K562 (cell line): ENCODE measurements around the gene DOCK4. TPM values are rescaled to one million over a fixed set of nuclear protein-coding genes. Genes with fewer than 3 reads are reported as not detected.

ENCODE experiments used
- BRF2 ChIP-seq: IDR thresholded peaks from 3 replicates; pipeline ENCODE4 v1.6.1; 2011; ENCODE audit warnings: borderline replicate concordance, mild to moderate bottlenecking; ENCODE audit not compliant: insufficient read length, insufficient read depth
- HBP1 ChIP-seq: fragments of 450-650 bp; formaldehyde crosslinking; IDR thresholded peaks from 2 replicates; pipeline ENCODE4 v1.4.0; 2022; ENCODE audit warnings: missing genetic modification characterization
- HMG20A ChIP-seq: fragments of 450-650 bp; formaldehyde crosslinking; conservative IDR thresholded peaks from 2 replicates; pipeline ENCODE4 v1.4.0; 2020; ENCODE audit warnings: mild to moderate bottlenecking, mixed read lengths
- KAT7 ChIP-seq: sonication (generic); formaldehyde crosslinking; IDR thresholded peaks from 2 replicates; pipeline ENCODE4 v1.8.0; 2022; ENCODE audit warnings: missing genetic modification reagents, mild to moderate bottlenecking, borderline replicate concordance
- PHF20 ChIP-seq: fragments of 450-650 bp; IDR thresholded peaks from 2 replicates; pipeline ENCODE4 v1.6.1; 2018; ENCODE audit not compliant: partially characterized antibody
- SFPQ ChIP-seq: fragments of 200-400 bp; formaldehyde crosslinking; IDR thresholded peaks from 2 replicates; pipeline ENCODE4 v1.6.1; 2017; ENCODE audit warnings: mild to moderate bottlenecking, low read depth, low read length, moderate library complexity
- SIN3B ChIP-seq: fragments of 450-650 bp; IDR thresholded peaks from 2 replicates; pipeline ENCODE4 v1.6.1; 2017; ENCODE audit warnings: low read depth, mild to moderate bottlenecking, moderate library complexity
- SNRNP70 ChIP-seq: fragments of 200-400 bp; formaldehyde crosslinking; optimal IDR thresholded peaks from 2 replicates; pipeline ENCODE3; 2017; ENCODE audit warnings: low read depth, low read length
- SP1 ChIP-seq: sonication (generic); formaldehyde crosslinking; IDR thresholded peaks from 2 replicates; pipeline ENCODE4 v1.8.1; 2022; ENCODE audit warnings: mild to moderate bottlenecking, missing genetic modification reagents
- TCF7L2 ChIP-seq: fragments of 150-350 bp; IDR thresholded peaks from 2 replicates; pipeline ENCODE4 v1.6.1; 2016; ENCODE audit warnings: low read depth, mild to moderate bottlenecking, low read length, moderate library complexity
- THRAP3 ChIP-seq: fragments of 450-650 bp; IDR thresholded peaks from 2 replicates; pipeline ENCODE4 v1.6.1; 2016; ENCODE audit warnings: mild to moderate bottlenecking, inconsistent platforms, borderline replicate concordance
- YBX1 ChIP-seq: fragments of 450-650 bp; IDR thresholded peaks from 2 replicates; pipeline ENCODE4 v1.7.1; 2016; ENCODE audit warnings: mild to moderate bottlenecking
- ZC3H11A ChIP-seq: IDR thresholded peaks from 2 replicates; pipeline ENCODE4 v1.6.1; 2012; ENCODE audit warnings: low read depth, low read length, improper control_type of control experiment
- ZNF277 ChIP-seq: fragments of 250-450 bp; sonication (Bioruptor Pico); IDR thresholded peaks from 2 replicates; pipeline ENCODE4 v1.8.0; 2022; ENCODE audit warnings: inconsistent platforms, mild to moderate bottlenecking, moderate library complexity, borderline replicate concordance
- ZNF354B ChIP-seq: fragments of 250-450 bp; sonication (Bioruptor Pico); IDR thresholded peaks from 2 replicates; pipeline ENCODE4 v1.4.0; 2020
- polyA plus RNA-seq, 8 experiments: library from polyadenylated mRNA; depleted of rRNA in 4 of 8; stranded (reverse) in 5 of 8; unstranded in 3 of 8; fragments of >200 nt; fragmentation: Nextera tagmentation in 2 of 8; fragmentation: Illumina TruSeq in 1 of 8; extraction: Ambion mirVana in 2 of 8; extraction: Trizol in 1 of 8; gene quantifications; 2 replicates each; pipeline versions ENCODE4 v1.2.1 to v1.2.3, GENCODE V29; 2011 to 2014; ENCODE audit warnings: inconsistent platforms in 1 of 8, missing spikeins in 1 of 8
- total RNA-seq, 7 experiments: library from RNA; depleted of rRNA in 6 of 7; stranded (reverse); fragments of >200 nt in 6 of 7; fragmentation: Illumina TruSeq in 2 of 7; extraction: Trizol in 2 of 7; gene quantifications; 2 replicates each; pipeline versions ENCODE4 v1.2.1 to v1.2.3, GENCODE V29; 2011 to 2021; ENCODE audit warnings: low replicate concordance in 1 of 7

DOCK4 gene
- total and polyA plus RNA-seq, 9 of the 15 experiments (the other 6 are each of a cell fraction or from before 2014, with no cell fraction given) = 0.42 to 5.7 (median 2.3) TPM

- TF ChIP-seq BRF2 (no peak), KAT7 (no peak), HBP1 (CRISPR knock-in tag) (no peak), THRAP3 (no peak), ZNF354B (no peak), ZC3H11A (no peak), SFPQ (no peak), ZNF277 (peak; percentile 59; the same call in 1 of the 2 replicates), TCF7L2 (peak; percentile 71), HMG20A (CRISPR knock-in tag) (no peak), SNRNP70 (no peak), SP1 (CRISPR knock-in tag) (peak; percentile 97), PHF20 (peak; percentile 94), YBX1 (no peak), SIN3B (no peak)
Observed at GRCh38 chr7:112206238-112206990, at the start of gene DOCK4, which contains the start of gene ZNF277 (continued).
